Measurements from ENCODE around the gene WNT5A.

Gene WNT5A

GRCh38 chr3:55523471-55523870 lies 36.4 kb upstream of the WNT5A start (continued):
- TF ChIP-seq ZNF280D (tag by site-specific recombination; IDR thresholded peaks at IDR 0.05): no peak
- TF ChIP-seq ZBTB1 (tag by site-specific recombination; IDR thresholded peaks at IDR 0.05): no peak

GRCh38 chr3:55521738-55522421 lies 34.8 kb upstream of the WNT5A start:
- TF ChIP-seq ZBTB17 (tag by site-specific recombination; IDR thresholded peaks at IDR 0.05) (no peak), ZNF555 (tag by site-specific recombination; conservative IDR thresholded peaks at IDR 0.05) (no peak), ZNF146 (tag by site-specific recombination; IDR thresholded peaks at IDR 0.05) (no peak), ZNF391 (tag by site-specific recombination; IDR thresholded peaks at IDR 0.05; ENCODE audit: borderline replicate concordance, low read depth) (no peak), ZNF521 (tag by site-specific recombination; IDR thresholded peaks at IDR 0.05) (no peak), ZNF837 (tag by site-specific recombination; IDR thresholded peaks at IDR 0.05) (no peak), ZNF121 (tag by site-specific recombination; IDR thresholded peaks at IDR 0.05) (no peak), ZNF16 (tag by site-specific recombination; IDR thresholded peaks at IDR 0.05; ENCODE audit: low read depth) (no peak), SP2 (tag by site-specific recombination; IDR thresholded peaks at IDR 0.05) (no peak), ZNF704 (tag by site-specific recombination; IDR thresholded peaks at IDR 0.05) (no peak), ZNF37A (tag by site-specific recombination; IDR thresholded peaks at IDR 0.05) (no peak), ZNF549 (tag by site-specific recombination; IDR thresholded peaks at IDR 0.05) (no peak), ZNF266 (tag by site-specific recombination; IDR thresholded peaks at IDR 0.05; ENCODE audit: low read depth) (no peak)
- TF ChIP-seq, protein P1, sequence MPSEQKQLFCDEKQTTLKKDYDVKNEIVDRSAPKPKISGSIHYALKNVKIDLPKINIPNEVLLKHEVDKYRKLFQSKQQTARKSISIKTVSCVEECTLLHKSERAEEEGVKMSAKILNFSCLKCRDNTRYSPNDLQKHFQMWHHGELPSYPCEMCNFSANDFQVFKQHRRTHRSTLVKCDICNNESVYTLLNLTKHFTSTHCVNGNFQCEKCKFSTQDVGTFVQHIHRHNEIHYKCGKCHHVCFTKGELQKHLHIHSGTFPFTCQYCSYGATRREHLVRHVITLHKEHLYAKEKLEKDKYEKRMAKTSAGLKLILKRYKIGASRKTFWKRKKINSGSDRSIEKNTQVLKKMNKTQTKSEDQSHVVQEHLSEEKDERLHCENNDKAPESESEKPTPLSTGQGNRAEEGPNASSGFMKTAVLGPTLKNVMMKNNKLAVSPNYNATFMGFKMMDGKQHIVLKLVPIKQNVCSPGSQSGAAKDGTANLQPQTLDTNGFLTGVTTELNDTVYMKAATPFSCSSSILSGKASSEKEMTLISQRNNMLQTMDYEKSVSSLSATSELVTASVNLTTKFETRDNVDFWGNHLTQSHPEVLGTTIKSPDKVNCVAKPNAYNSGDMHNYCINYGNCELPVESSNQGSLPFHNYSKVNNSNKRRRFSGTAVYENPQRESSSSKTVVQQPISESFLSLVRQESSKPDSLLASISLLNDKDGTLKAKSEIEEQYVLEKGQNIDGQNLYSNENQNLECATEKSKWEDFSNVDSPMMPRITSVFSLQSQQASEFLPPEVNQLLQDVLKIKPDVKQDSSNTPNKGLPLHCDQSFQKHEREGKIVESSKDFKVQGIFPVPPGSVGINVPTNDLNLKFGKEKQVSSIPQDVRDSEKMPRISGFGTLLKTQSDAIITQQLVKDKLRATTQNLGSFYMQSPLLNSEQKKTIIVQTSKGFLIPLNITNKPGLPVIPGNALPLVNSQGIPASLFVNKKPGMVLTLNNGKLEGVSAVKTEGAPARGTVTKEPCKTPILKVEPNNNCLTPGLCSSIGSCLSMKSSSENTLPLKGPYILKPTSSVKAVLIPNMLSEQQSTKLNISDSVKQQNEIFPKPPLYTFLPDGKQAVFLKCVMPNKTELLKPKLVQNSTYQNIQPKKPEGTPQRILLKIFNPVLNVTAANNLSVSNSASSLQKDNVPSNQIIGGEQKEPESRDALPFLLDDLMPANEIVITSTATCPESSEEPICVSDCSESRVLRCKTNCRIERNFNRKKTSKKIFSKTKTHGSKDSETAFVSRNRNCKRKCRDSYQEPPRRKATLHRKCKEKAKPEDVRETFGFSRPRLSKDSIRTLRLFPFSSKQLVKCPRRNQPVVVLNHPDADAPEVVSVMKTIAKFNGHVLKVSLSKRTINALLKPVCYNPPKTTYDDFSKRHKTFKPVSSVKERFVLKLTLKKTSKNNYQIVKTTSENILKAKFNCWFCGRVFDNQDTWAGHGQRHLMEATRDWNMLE (tag by site-specific recombination; conservative IDR thresholded peaks at IDR 0.05; ENCODE audit: low read depth): no peak
- TF ChIP-seq, protein P2, sequence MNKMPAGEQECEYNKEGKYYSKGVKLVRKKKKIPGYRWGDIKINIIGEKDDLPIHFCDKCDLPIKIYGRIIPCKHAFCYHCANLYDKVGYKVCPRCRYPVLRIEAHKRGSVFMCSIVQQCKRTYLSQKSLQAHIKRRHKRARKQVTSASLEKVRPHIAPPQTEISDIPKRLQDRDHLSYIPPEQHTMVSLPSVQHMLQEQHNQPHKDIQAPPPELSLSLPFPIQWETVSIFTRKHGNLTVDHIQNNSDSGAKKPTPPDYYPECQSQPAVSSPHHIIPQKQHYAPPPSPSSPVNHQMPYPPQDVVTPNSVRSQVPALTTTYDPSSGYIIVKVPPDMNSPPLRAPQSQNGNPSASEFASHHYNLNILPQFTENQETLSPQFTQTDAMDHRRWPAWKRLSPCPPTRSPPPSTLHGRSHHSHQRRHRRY (tag by site-specific recombination; IDR thresholded peaks at IDR 0.05): no peak
- ChIA-PET CTCF (no interaction called here), POLR2A (no interaction called here)
- H3K4me3 ChIP-seq (ENCODE audit: low read depth, low read length): no peak overlapping the region
- no peaks in the 10 kb centered on the region for H3K36me3 ChIP-seq (ENCODE audit: control insufficient read depth in 2 of 2, insufficient read depth in 1 of 2, low read length in 2 of 2)
- H3K27ac ChIP-seq (ENCODE audit: extremely low read depth, low read depth, low read length): no peak overlapping the region
- peaks cover 11% of the 10 kb centered on the region for H3K4me1 ChIP-seq (ENCODE audit: control insufficient read depth, insufficient read depth, low read length)
- no peaks in the 10 kb centered on the region for H3K9me3 ChIP-seq (ENCODE audit: control insufficient read depth, insufficient read depth, low read depth, low read length)

All from HEK293 (cell line).